GM21381 (cell line): Measurements from ENCODE around the gene DCHS2.

Source experiments
- ATAC-seq: cut with Tn5 transposase; IDR thresholded peaks from one replicate; pipeline ENCODE4 v1.9.1; 2021; ENCODE audit warnings: mild to moderate bottlenecking, moderate library complexity; ENCODE audit not compliant: unreplicated experiment

Gene DCHS2

DNA sequence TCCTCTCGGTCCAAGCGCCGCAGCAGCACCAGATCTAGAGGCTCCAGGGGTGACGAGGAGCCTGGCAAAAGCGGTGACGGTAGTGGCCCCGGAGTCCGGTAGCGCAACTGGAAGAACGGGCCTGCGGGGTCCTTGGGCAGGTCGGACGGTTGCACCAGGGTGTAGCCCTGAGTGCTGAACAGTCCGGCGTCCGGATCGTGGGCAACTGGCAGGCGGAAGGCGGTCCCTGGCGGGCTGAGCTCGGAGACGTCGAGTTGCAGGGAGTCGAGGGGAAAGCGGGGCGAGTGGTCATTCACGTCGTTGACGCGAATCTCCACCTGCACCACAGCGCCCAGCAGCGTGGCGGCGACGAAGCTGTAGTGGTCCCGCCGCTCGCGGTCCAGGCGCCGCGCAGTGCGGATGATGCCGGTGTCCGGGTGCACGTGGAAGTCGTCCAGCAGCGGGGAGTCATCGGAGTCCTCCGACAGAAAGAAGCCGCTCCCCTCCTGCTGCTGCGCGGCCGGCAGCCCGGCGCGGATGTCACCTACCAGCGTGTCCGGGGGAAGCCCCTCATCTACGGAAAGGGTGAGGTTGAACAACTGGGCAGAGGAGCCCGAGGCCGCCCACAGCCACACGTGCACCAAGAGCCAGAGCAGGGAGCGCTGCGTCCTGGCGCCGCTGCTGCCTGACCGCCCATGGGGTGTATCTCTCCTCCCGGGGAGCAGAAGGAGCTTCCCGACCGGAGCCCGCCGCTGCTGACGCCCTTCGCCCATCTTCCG, 837 bp downstream of the DCHS2 start:
- ATAC-seq = peak; percentile 47

- no peak for ATAC-seq
Measured at GRCh38 chr4:154490234-154490582, 1.4 kb downstream of the DCHS2 start.

DNA sequence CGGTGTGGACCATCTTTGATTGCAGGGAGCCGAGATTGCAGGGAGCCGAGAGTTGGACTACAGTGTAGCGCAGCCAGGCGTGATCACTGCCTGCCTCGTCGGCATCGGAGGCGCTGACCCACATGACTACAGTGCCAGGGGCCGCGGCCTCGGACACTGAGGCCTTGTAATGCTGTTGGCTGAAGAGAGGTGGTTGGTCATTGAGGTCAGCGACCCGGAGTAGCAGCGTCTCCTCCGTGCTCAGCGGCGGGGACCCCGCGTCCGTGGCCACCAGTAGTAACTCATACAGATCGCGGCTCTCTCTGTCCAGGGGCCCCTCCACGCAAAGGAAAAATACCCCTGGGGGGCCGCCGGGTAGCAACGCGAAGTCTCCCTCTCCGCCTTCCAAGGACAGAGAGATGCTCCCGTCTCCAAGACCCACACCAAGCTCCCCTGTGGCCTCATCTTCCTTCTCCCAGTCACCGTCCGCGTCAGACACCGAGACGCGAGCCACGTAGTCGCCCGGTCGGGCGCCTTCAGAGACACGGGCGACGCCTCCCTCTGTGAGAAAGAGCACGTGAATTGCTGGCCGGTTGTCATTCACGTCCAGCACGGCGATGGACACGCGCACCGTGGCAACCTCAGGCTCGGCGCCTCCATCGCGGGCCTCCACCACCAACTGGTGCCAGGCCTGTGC, 1.9 kb downstream of the DCHS2 start:
- no peak for ATAC-seq

GRCh38 chr4:154487145-154487544, 4.5 kb downstream of the DCHS2 start:
- ATAC-seq = no peak

DNA sequence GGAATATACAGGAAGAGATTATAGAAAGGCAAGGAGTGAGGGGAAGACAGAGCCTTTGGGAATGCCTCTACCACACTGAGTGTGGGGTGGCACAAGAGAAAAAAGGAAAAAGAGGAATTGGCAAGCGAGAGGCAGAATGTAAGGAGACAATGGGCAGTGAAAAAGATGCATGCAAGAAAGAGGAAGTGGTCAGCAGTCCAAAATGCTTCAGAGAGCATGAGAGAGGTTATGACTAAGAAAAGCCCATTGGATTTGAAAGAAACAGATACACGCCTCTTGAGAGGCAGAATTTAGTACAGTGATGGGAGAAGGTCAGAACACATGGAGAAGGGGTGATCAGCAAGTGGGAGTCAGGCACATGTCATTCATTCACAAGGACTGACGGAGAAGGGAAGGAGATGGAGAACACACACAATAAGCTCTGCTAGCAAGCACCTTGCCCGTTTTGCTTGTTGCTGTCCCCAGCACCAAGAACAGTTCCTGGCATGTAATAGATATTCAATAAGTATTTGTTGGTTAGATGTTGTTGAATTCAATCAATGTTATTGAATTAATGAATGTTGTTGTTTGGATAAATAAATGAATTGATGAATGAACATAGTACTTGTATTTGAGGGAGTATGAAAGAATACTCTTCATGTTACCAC, 6.3 kb downstream of the DCHS2 start:
- ATAC-seq = peak; percentile 97

DNA sequence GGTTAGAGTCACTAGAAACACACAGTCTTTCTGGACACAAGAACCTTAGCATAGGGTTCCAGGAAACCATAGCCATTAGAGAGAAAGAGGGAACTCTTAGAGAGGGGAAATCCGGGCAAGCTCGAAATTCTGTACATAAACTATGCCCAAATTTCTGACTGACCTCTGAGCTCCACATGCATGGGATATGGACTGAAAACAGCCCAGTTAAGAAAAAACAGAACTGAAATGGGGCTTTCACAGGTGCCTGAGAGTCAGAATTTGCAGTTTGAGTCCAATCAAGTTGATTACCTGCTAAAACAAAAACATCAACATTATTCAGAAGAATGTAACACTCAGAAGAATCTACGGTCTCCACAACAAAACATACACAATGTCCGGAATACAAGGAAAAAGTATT, 13.1 kb downstream of the DCHS2 start:
- peak; percentile 6 for ATAC-seq

DNA sequence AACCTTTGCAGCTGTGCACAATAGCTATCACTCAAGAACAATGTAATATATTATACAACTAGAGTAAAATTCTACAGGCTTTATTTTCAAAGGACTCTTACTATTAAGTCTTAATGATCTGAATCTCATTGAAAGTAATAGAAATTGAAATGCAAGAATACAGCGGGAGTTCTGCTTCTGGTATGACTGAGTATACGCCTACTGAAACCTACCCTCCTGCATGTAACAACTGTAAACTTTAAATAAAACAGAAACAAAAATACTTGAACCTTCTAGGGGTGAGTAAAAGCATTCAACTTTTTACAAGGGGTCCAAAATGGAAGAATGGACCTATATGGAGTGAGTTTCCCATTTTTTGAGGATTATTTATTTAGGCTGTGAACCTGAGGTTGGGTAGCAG, 13.5 kb downstream of the DCHS2 start:
- ATAC-seq = peak; percentile 42

- ATAC-seq = no peak
Measured at GRCh38 chr4:154476232-154476631, 15.4 kb downstream of the DCHS2 start.

DNA sequence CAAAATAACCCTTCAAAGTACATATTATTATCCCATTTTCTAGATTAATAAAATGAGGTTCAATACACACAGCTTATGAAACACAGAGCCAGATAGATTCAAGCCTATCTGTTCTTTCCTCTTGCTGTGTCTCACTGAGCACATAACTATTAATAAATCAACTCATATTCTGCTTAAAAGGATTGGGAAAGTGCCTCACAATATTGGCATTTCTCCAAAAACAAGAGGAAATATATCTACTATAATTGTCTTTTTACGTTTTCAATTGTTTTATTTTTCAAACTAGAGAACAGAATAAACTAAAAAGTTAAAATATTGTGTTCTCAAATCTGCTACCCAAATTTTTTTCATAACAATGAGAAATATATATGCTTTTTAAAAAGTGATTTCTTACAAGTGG, 15.8 kb downstream of the DCHS2 start:
- ATAC-seq = no peak

- no peak for ATAC-seq
Measured at GRCh38 chr4:154473497-154473896, 18.1 kb downstream of the DCHS2 start.

- ATAC-seq = no peak
Measured at GRCh38 chr4:154472858-154473257, 18.7 kb downstream of the DCHS2 start.

DNA sequence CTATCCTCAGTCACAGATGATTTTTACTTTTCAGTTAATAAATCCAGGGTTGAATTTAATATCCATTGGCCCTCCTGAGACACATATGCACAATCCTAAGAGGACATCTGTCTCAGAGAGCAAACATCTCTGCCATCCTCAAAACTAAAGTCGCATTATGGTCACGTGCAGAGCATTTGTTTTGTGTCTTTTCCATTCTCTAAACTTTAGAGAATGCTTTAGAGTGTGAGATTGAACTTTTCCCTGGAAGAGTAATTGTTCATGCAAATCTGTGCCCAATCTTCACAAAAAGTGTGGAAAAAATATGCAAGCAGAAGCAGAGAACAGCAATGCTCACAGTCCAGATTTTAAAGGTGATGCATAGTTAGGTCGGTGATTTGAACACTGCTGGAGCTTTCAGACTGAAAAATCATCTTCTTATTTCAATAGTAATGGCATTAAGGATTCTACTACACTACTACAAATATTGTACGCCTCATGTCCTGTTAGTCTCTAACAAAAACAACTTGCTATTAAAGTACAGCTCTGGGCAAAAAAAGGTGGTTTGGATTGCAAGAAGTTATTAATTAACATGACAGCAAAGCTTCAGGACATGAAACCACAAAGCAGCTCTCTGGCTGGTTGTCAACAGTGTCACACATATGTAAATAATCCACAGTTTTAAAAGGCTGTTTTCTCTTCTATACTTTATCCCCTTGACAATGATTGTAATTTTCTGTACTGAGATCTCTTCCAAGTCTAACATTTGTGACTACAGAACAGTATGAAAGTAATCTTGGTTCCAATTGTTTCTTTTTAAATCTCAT, 19.9 kb downstream of the DCHS2 start:
- peak; percentile 68 for ATAC-seq

GRCh38 chr4:154471032-154471431, 20.6 kb downstream of the DCHS2 start:
- peak; percentile 71 for ATAC-seq

DNA sequence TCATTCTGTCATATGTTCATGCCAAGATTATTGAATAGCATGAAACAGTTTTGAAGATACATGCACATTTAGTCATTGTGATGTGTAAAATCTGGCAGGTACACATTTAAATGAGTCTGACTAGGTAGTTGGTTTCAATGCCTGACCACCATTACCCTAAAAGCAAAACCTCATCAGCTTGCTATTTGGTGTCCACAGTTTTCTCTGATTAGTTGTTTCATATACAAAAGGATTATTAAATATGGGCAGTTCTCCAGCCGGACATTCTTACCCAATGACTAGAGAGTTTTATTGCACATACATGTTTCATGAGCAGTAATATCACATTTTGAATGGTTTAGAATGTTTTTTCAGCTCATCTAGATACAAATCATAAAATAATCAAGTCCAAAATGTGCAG, 23.7 kb downstream of the DCHS2 start:
- no peak for ATAC-seq

- no peak for ATAC-seq
Measured at GRCh38 chr4:154466336-154466735, 25.3 kb downstream of the DCHS2 start.

GRCh38 chr4:154465085-154465484, 26.5 kb downstream of the DCHS2 start:
- ATAC-seq = no peak

DNA sequence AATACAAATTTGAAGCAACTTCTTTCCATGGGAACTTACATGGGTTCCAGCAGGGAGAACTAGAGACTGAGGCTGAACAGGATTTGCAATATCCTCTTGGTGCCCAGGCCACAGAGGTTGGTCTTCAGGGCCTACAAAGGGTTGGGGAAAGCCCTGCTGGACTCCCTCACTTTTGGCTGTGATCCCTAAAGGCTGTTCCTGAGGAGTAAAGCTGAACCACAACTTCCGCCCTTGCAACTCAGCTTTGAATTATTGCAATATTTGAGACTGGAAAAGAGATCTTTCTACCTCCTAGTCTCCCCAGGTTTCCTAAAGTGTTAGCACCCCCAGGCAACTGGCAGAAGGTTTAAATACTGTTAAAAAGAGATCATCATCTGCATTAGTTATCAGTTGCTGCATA, 26.9 kb downstream of the DCHS2 start:
- ATAC-seq = no peak

GRCh38 chr4:154462081-154462810, 29.4 kb downstream of the DCHS2 start:
- no peak for ATAC-seq

- ATAC-seq = no peak
Measured at GRCh38 chr4:154457471-154457870, 34.1 kb downstream of the DCHS2 start.

DNA sequence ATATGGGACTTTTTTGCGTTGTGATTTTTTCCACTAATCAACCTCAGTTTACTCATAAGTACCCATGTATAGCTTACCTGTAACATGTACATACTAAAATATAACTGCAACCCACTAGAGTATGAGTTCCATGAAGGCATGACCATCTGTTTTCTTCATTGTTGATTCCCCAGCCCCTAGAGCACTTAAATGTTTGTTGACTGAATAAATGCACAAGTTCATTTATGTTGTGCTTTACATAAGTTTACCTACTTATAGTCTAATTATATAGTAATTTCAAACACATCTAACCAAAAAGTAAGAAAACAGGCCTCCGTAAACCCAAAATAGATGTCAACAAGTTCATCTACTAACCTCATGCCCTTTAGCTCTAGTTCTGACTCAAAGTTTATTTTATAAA, 34.7 kb downstream of the DCHS2 start:
- ATAC-seq = no peak

DNA sequence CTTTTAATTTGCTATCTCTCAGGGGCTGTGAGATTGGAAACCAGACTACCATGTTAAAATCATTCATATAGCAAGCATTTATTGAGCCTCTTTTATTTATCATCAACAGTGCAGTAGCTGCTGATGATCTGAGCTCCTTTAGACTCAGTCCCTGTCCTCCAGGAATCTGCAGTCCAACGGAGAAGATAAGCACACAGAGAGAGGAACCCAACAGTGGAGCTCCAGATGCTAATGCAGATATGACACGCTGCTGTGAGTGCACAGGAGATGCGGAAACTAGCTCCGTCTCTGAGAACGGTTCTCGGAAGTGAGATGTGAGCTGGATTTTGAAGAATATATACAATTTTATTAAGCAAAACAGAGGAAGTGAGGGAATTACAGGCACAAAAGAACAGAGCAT, 35.4 kb downstream of the DCHS2 start:
- ATAC-seq = no peak
